ENCODE measurements around the gene HLF.
A peak's percentile ranks its signal among the peaks of the same experiment; 100 is the strongest.

The HLF gene, protein sequence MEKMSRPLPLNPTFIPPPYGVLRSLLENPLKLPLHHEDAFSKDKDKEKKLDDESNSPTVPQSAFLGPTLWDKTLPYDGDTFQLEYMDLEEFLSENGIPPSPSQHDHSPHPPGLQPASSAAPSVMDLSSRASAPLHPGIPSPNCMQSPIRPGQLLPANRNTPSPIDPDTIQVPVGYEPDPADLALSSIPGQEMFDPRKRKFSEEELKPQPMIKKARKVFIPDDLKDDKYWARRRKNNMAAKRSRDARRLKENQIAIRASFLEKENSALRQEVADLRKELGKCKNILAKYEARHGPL

DNA sequence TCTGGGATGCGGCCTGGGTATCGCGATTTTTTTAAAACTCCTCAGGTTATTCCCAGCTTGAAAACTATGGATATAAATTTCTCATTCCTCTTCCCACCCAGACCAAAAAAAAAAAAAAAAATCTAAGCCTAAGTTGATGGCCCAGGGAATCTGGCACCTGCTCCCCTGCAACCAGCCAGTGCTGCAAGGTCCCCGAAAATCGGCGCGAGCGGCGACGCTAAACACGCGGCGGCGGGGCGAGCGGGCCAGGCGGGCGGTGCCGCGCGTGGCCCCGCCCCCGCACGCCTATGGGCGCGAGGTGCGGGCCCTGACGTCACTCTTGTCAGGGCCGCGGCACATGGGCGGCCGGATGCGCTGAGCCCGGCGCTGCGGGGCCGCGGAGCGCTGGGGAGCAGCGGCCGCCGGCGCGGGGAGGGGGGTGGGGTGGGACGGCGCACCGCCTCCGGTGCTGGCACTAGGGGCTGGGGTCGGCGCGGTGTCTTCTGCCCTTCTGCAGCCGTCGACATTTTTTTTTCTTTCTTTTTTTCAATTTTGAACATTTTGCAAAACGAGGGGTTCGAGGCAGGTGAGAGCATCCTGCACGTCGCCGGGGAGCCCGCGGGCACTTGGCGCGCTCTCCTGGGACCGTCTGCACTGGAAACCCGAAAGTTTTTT, at the start of gene HLF:
TSS of gene HLF (plus strand) at position 316 of the 654 bp plus-strand sequence. CDS start 525 bp downstream, outside the sequence.
- peak; percentile 84 for DNase-seq

DNA sequence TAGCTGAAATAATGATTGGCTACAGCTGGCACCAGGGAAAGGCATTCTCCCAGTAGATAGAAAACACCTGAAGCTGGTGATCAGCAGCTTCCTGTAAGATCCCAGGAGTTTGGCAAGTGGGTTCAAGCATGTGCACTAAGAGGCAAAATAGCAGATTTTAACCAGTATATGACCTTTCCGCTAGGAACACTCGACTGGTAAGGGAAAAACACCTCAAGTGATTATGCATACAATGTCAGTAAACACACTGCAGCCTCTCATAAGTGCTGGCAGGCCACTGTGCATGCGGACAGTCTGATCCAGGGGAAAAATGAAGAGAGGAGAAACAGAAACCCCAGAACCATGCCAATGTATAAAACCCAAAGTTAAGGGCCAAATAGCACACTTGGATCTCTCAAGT, 49.0 kb upstream of the HLF start:
- no peak for DNase-seq

DNA sequence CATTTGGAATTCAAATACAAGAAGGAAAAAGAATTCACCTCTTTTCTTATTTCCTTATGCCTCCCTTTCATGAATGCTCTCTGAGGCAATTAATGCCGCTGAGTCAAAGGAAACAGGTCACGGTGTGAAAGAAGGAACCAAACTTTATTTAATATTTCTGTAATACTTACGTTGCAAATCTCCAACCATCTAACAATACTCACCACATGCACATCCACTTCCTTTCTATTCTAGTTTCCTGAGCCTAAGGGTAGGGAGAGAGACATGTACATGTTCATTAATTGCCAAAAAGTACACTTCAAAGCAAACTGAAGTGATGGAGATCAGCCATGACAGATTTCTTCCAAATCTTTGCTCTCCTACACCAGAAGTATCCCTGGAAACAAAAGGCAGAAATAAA, 47.9 kb upstream of the HLF start:
- DNase-seq, result no peak

DNA sequence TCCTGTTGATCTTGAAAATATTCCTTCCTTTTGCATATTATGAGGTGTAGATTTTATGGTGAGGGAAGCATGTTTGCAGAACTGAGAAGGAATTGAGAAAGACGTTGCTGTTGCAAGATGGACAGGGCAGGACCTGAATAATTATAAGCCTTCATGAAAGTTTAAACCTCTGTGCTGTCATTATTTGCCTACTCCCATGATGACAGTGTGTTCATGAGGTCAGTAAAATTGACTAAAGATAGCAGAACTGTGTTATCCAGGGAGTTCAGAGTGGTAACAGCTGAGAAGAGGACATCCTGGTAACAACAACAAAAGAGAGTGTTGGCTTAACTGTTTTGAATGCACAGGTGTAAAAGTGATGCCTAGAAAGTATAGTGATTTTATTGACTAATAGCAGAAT, 45.3 kb upstream of the HLF start:
- DNase-seq, result no peak

DNA sequence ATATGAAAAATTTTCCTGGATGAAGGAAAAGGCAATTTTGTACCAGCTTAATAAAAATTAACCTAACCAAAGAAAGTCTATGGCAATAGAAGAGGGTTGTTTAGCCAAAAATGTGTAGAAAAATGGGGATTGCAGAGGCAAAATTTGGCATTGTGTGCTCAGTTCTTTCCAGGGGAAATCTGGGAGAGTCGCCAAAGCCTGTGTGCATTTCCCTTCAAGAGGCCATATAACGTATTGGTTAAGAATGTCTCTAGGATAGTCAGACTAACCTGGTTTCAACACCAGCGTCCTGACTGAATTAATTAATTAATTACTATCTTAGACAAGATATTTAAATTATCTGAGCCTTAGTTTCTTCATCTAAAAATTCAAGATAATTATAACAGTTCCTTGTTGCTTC, 44.8 kb upstream of the HLF start:
- no peak for DNase-seq

DNA sequence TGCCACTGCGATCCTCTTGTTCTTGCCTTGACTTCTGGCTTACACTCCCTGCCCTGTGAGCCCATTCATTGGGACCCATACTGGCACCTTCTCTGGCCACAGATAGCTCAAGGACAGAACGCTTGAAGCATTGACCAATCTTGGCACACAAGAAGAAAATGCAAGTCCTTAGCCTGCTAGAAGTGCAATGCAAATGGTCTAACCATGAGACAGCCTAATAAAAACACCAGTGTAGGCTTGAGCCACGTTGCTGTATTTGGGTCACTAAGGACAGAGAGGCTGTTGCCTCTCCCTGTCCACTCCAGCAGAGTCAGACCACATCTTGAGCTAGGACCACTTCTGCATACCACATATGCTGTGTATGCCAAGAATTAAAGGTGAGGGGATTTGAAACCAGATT, 41.2 kb upstream of the HLF start:
- no peak for DNase-seq

DNA sequence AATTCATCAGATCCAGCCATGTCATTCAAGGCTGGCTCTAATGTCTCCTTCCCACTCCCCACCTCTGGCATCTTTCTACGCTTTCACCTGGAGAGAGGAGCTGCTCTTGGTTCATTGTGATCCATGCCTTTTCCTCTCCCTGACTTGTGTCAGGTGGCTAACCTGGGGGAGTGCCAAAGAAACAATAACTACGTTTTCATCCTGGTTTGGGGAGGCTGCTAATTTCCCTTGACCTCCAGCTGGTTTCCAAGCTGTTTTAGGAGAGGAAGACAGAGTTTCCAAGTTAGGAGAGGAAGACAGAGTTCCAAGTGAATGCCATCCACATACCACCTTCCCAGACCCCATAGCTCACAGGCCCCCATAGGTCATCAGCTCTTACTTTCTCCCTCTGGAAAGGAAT, 40.0 kb upstream of the HLF start:
- DNase-seq, result no peak

DNA sequence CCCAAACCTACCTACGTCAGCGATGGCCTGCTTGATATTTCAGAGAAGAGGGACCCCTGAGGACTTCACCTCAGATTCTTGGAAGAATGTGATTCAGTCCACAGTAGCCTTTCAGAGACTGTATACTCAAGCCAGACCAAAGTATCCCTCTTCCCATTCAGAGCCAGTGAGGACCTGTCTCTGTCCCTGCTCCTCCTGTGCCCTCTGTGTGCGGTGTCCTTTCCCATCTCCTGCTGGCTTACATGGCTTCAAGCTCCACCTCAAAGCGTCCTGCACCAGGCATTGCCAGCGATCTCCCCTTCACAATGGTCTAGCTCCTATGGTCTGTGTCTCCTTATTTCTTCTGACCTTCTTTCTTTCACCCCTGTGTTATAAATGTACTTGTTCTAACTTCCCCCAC, 39.5 kb upstream of the HLF start:
- no peak for DNase-seq

DNA sequence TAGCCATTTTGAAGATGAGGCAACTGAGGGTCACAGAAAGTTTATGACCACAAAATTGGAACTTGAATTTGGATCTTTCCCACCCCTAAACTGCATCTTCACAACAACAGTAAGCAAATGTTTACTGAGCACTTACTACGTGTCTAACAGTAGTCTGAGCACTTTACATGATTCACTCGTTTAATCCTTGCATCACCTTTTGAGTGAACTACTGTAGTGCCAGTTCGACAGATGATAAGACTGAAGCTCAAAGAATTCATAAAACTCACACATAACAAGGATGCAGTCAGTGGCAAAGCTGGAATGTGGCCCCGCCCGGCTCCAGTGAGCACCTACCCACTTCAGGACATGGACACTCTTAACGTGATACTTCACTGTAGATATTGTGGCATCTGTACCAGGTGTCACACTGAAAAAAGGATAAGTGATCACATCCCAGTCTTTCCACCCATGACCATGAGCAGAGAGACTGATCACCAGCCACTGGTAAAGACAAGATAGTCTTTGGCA, 36.0 kb upstream of the HLF start:
- DNase-seq, result no peak

DNA sequence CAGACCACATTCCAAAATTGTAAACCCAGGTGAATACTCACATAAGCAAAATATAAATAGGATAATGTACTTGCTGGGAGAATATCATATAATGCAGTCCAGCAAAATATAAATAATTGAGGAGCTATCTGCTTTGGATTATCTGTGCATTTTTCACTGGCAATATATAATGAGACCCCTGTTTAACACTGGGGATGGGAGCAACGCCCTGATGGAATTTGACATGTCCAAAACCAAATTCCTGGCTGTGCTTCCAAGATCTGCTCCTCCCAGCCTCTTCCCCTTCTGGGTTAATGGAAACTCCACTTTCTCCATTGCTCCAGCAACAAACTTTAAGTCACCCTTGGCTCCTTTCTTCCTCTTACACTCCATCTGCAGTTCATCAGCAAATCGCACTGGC, 35.5 kb upstream of the HLF start:
- DNase-seq, result no peak

DNA sequence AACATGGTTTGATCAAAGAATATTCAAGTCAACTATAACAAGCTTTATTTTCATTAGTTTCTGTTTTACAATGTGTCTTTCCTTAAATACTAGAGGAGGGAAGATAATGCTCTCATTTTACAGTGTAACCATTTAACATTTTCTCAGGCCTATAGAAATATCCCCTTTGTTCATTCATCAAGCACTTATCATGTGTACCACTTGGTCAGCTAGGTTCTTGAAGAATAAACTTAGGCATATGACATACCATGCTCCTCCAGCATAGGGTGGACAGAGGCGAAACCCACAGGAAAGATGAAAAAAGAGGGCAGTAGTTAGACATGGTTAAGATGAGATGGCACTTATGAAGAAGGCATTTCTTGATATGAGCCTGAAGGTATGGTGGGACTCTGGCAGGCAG, 34.0 kb upstream of the HLF start:
- no peak for DNase-seq

DNA sequence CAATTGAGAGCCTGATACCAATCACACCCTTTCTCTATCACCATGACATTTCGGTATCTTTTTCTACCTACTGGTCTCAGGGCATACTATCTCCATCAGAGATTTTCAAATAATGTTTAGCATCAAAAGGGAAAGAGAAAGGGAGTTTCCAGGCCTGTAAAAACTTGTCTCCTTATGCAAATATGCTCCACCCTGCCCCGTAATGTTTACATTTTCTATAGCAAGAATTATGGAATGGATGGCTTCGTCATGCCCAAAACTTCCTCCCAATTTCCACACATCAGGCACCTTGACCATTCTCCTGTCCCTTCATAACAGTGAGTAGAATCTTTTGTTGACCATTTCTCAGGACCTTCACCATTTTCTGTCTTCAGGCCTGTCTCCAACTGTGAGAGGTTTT, 30.9 kb upstream of the HLF start:
- no peak for DNase-seq

DNA sequence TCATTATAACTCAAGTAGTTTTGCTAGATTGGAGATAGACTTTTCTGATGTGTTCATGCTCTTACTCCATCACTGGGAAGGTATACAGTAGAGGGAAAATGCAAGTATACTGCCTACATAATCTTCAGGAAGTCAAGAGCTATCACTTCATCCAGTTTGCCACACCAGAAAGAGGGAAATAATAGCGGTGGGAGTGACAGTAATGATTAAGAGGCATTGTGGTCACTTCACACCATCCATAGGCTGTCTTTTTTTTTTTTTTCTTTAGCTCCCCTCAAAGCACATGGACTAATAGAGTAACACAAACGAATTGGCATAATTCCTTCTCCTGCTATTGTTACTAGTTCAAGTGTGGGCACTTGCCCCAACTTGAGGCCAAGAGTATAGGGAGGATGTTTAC, 28.4 kb upstream of the HLF start:
- no peak for DNase-seq

DNA sequence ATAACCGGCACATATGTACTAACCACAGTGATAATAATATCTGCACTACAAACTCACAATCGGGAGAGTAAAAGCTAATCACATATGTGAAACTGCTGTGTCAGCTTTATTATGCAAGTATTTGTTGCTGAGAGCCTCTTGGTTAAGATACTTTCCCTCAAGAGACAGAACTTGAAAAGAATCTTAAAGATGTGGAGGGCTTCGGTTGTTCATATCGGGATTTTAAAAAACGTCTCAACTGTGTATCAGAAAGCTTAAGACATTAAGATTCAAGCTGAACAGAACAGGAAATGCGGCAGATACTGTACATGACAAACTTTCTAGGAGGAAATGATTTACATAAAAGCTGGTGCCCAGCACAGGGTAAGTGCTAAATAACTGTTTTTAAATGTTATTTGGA, 27.5 kb upstream of the HLF start:
- peak; percentile 34 for DNase-seq

DNA sequence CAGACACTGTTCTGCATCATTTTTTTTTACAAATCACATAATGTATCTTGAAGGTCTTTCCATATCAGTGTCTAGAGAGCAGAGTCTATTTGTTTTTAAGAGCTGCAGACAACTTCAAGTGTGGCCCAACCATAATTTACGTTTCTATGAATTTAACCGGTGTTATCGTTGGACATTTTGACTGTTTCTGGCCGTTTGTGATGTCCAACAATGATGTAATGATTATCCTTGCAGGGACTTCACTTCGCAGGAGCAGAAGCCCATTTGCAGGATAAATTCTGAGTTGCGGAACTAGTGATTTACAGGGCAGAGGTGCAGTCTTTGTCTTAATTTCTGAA, 26.9 kb upstream of the HLF start:
- no peak for DNase-seq

DNA sequence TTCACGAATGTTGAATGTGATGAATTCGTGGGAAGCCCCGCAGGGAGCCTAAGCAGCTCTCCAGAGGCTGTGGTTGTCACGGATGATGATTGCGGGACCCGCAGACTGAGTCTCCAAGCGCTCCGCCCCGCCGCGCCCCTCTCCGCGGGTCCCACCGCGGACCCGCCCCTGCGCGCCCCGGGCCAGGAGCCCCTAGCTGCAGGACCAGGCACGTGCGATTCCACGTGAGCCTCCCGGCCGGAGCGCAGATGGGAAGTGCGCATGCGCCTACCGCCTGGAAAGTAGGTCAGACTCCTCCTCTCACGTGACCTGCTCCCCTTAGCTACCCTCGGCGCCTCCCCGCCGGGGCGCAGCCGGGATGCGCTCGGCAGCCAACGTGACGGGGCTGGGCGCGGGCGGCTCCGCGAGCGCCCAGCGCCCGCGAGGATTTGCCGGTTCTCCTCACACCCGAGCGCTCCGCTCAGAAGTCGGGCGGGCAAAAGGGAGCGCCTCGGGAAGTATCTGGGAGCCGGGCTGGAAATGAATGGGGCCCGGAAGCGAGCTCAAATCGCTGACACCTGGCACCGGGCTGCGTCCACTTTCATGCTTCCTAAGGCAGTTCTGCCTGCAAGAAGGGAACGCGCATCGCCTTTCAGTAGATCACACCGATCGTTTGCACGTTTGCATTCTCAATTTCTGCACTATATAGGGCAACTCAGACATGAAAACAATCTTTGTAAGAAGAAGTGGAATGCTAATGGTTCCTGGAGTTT, 26.4 kb upstream of the HLF start:
- peak; percentile 92 for DNase-seq

DNA sequence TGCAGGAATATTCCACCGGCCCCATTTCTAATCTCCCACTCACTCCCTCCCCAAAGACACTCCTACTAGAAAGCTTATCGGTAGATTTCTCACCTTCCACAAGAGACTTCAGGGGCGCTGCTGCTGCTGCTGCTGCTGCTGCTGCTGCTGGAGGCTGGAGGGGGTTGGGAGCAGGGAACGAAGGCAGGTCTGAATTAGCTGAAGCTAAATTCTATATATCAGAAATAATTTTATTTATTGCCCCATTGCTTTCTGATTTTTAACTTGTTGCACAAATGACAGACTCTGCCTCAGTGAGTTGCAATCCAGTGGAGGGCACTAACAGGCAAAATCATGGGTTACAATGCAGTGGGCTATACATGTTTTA, 25.8 kb upstream of the HLF start:
- no peak for DNase-seq

DNA sequence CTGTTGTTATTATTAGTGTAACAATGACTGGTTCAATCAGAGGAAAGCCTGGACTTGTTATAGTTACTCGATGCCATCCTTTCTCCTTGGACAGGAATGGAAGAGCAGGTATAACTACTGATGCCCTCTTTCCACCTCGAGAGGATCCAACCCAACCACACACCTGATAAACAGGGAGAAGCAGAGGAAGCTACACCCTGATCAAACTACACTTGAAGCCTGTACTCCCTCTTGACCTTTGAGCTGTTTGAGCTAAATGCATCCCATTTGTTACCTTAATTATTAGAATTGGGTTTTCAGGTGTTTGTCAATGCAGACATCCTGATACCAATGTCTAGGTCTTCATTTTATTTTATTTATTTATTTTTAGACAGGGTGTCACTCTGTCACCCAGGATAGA, 23.7 kb upstream of the HLF start:
- DNase-seq, result no peak

DNA sequence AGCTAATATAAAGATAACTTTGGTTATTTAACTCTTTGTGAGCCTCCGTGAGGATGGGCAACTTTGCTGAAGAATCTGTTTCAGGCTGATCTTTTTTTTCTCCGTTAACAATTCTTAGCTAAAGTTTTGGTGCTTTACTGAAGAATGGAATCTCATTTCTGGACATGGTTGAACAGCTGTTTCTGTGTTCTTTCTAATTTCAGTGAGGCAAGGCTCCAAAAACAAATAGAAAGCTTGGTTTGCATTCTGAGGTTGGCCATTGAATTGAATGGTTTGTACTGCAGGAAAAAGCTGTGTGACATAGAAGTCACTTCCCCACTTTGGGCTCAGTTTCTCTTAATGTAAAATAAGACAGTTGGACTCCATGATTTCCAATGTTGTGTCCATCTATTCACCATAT, 22.3 kb upstream of the HLF start:
- DNase-seq, result no peak

DNA sequence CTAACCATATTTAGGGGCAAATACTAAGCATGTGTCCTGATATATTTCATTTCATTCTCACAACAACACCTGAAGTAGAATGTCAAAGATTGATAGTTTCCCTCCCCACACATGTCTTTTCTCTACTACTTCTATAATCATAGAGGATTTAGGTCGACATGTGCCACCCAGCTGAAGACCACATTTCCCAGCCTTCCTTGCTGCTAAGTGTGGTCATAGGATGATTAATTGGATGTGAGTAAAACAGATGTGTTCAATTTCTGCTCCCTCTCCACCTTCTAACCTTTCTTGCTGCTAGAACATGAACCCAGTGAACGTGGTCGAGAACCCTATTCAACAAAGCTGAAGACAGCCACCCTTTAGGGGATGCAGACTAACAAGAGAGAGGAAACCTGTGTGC, 18.8 kb upstream of the HLF start:
- DNase-seq, result no peak

DNA sequence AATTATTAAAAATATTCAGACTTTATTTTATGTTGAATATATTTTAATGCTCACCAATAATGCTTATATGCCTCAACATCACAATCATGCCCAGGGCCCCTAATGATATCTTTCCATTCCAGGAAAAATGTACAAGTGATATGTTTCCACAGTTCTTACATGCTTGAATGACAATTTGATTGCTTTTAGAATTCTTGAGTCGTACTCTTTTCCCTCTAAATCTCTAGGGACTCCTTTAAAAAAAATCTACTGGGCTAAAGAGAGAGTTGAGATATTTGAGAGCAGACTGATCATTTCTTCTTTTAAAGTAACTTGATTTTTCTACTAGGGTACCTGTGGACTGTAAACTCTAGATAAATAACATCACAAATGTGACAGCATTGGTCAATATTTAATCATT, 18.2 kb upstream of the HLF start:
- no peak for DNase-seq

DNA sequence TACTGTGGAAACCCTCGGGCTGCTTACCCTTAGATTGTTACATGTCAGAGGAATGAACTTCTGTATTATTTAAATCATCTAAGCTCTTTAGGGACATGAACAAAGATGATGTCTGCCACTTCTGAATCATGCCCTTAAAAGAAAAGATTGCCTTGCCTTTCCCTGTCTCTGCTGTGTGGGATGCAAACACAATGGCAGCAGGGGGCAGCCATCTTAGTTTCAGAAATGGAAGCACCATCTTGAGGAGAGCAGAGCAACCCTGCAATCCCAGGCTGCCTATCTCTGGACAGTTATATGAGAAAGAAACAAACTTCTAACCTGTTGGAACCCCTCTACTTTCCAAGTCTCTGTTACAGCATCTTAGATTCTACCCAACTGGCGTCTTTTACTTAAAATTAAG, 16.7 kb upstream of the HLF start:
- no peak for DNase-seq

DNA sequence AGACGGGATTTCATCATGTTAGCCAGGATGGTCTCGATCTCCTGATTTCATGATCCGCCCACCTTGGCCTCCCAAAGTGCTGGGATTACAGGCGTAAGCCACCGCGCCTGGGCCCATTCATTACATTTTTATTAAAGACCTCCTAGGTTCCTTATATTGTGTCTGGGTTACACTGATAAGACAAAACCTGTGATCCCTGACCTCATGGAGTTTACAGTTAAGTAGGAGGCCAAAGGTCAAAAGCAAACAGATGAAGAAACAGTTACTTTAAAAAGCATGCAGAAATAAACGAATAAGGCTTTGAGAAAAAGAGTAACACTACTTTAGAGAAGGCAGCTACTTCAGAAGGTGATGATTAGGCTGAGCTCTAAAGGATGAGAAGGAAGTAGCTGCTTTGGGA, 14.9 kb upstream of the HLF start:
- DNase-seq, result no peak

DNA sequence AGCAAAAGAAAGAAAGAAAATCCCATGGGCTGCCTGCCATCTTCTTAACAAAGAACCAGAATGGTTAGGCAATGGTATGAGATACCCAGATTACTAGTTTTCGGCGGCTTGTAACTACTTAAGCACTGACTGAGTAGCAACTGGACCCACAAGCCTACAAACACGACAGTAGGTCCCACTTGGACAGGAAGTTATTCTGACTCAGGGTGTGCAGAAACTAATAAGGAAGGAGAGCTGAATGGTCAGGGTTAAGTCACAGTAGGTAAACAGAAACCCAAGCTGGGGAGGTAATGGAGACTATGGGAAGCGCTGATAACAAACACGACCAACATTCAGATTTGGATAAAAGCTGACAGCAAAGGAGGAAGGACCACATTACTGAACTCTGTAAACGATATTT, 10.4 kb upstream of the HLF start:
- DNase-seq, result no peak
